GM12878 (cell line): ENCODE data around the gene WNT16. TPM values are rescaled to one million over a fixed set of nuclear protein-coding genes. Genes with fewer than 3 reads are reported as not detected.

ENCODE experiments used
- ATAC-seq: fragments of 200-7000 bp; cut with Tn5 transposase; 3 replicates; pipeline ENCODE4 v1.9.1; 2020; ENCODE audit warnings: mild to moderate bottlenecking, moderate library complexity
- BruUV-seq: library from RNA; stranded (reverse); fragments of 400-500 nt; replicated peaks from 2 replicates; lab custom pipeline; 2021; lab: Mats Ljungman, UMichigan
- CTCF ChIA-PET: fragments of 300-600 bp; sonication (Branson Sonifier 250); formaldehyde crosslinking; extraction: SDS; loops from one replicate; lab custom pipeline; 2021; ENCODE audit warnings: inconsistent platforms; lab: Yijun Ruan, JAX
- POLR2A ChIA-PET: fragments of 350-600 bp; formaldehyde crosslinking; extraction: SDS; loops from one replicate; lab custom pipeline; 2021; ENCODE audit warnings: inconsistent platforms; lab: Charles Lee
- RAD21 ChIA-PET: fragments of 300-600 bp; sonication (Branson Sonifier 250); formaldehyde crosslinking; loops from one replicate; lab custom pipeline; 2023; ENCODE audit warnings: antibody characterized with exemption; ENCODE audit not compliant: unreplicated experiment; lab: Charles Lee
- SMC1A ChIA-PET: fragments of 300-600 bp; sonication (Branson Sonifier 250); formaldehyde crosslinking; loops from one replicate; lab custom pipeline; 2023; ENCODE audit not compliant: unreplicated experiment, uncharacterized antibody; lab: Charles Lee
- DNase-seq: peaks from one replicate; pipeline ENCODE4 v3.0.0-alpha.2; 2011; ENCODE audit warnings: low read depth, low spot score
- FAIRE-seq: peaks from 3 replicates; lab custom pipeline; 2011; peaks lifted over from hg19 to GRCh38; lab: Jason Lieb, UNC
- H2AFZ ChIP-seq: 2 replicates; pipeline ENCODE4 v1.6.0; 2011; ENCODE audit warnings: low read depth, low read length, control low read depth; ENCODE audit not compliant: control insufficient read depth
- H3K27ac ChIP-seq: 2 replicates; pipeline ENCODE4 v1.5.1; 2011; ENCODE audit warnings: control low read depth; ENCODE audit not compliant: control insufficient read depth, insufficient read depth
- H3K27me3 ChIP-seq, 2 experiments: replicated peaks in 1 of 2; 2 replicates each; pipeline versions ENCODE4 v1.6.0 to v1.6.1; 2011; ENCODE audit warnings: low read length in 1 of 2; ENCODE audit not compliant: control insufficient read depth in 2 of 2, insufficient read depth in 2 of 2
- H3K36me3 ChIP-seq, 2 experiments: 2 replicates each; pipeline ENCODE4 v1.5.1; 2011; ENCODE audit warnings: low read length in 1 of 2; ENCODE audit not compliant: control insufficient read depth in 2 of 2, insufficient read depth in 2 of 2
- H3K4me1 ChIP-seq: 2 replicates; pipeline ENCODE4 v1.6.1; 2011; ENCODE audit warnings: mild to moderate bottlenecking, low read length, moderate library complexity, mixed read lengths; ENCODE audit not compliant: control insufficient read depth, insufficient read depth
- H3K4me2 ChIP-seq: 2 replicates; pipeline ENCODE4 v1.6.0; 2011; ENCODE audit warnings: control low read depth; ENCODE audit not compliant: control insufficient read depth, insufficient read depth
- H3K4me3 ChIP-seq: fragments of 200-600 bp; sonication (generic); 2 replicates; pipeline ENCODE4 v1.5.1; 2016
- H3K79me2 ChIP-seq: 2 replicates; pipeline ENCODE4 v1.6.0; 2011; ENCODE audit warnings: low read length; ENCODE audit not compliant: control insufficient read depth, insufficient read depth
- H3K9ac ChIP-seq: 2 replicates; pipeline ENCODE4 v1.8.0; 2011; ENCODE audit warnings: low read length, control low read depth, mixed read lengths; ENCODE audit not compliant: control insufficient read depth, insufficient read depth
- H3K9me3 ChIP-seq: replicated peaks from 3 replicates; pipeline ENCODE4 v1.5.1; 2011; ENCODE audit warnings: mild to moderate bottlenecking, low read length; ENCODE audit not compliant: control insufficient read depth, insufficient read depth
- H4K20me1 ChIP-seq: 2 replicates; pipeline ENCODE4 v1.6.0; 2011; ENCODE audit not compliant: control insufficient read depth, insufficient read depth
- BCL11A ChIP-seq: IDR thresholded peaks from 2 replicates; pipeline ENCODE4 v1.6.1; 2011; ENCODE audit warnings: low read depth, low read length
- BRCA1 ChIP-seq: IDR thresholded peaks from 2 replicates; pipeline ENCODE4 v1.6.1; 2011; ENCODE audit warnings: low read depth, low read length, improper control_type of control experiment
- CBX5 ChIP-seq: sonication (generic); IDR thresholded peaks from 2 replicates; pipeline ENCODE4 v1.6.1; 2016; ENCODE audit warnings: low read depth, moderate library complexity, mild to moderate bottlenecking, inconsistent platforms
- CEBPB ChIP-seq, 2 experiments: fragments of 150-350 bp in 1 of 2; IDR thresholded peaks; 2 replicates each; pipeline ENCODE4 v1.6.1; 2012 to 2014; ENCODE audit warnings: low read depth in 2 of 2, low read length in 2 of 2, borderline replicate concordance in 1 of 2, inconsistent platforms in 1 of 2
- CREB1 ChIP-seq: IDR thresholded peaks from 2 replicates; pipeline ENCODE4 v1.6.1; 2012; ENCODE audit warnings: low read depth, mild to moderate bottlenecking, inconsistent platforms
- HCFC1 ChIP-seq: fragments of 150-350 bp; IDR thresholded peaks from 2 replicates; pipeline ENCODE4 v1.6.1; 2014; ENCODE audit warnings: low read length
- IRF4 ChIP-seq: IDR thresholded peaks from 2 replicates; pipeline ENCODE4 v1.6.1; 2011; ENCODE audit warnings: low read depth, low read length
- JUNB ChIP-seq: IDR thresholded peaks from 2 replicates; pipeline ENCODE4 v1.6.1; 2016; ENCODE audit warnings: antibody characterized with exemption, mild to moderate bottlenecking
- MTA3 ChIP-seq: IDR thresholded peaks from 2 replicates; pipeline ENCODE4 v1.6.1; 2012; ENCODE audit warnings: low read length, inconsistent platforms, borderline replicate concordance
- SP1 ChIP-seq: IDR thresholded peaks from one replicate; pipeline ENCODE4 v1.6.1; 2011; ENCODE audit warnings: low read depth, low read length
- TCF7 ChIP-seq: IDR thresholded peaks from 2 replicates; pipeline ENCODE4 v1.6.1; 2014; ENCODE audit warnings: antibody characterized with exemption, borderline replicate concordance
- YBX1 ChIP-seq: fragments of 450-650 bp; IDR thresholded peaks from 2 replicates; pipeline ENCODE4 v1.6.1; 2016; ENCODE audit warnings: antibody characterized with exemption
- ZNF217 ChIP-seq: fragments of 450-650 bp; IDR thresholded peaks from 2 replicates; pipeline ENCODE4 v1.6.1; 2017; ENCODE audit warnings: antibody characterized with exemption, mild to moderate bottlenecking
- WGBS: methylation state at CpG from one replicate; pipeline ENCODE4 v1.1.6; 2016; ENCODE audit warnings: low lambda C conversion rate; ENCODE audit not compliant: insufficient replicate concordance, insufficient coverage; ENCODE audit errors: missing lambda C conversion rate; 5-methylcytosine and 5-hydroxymethylcytosine counted together
- in situ Hi-C: fragments of 300-500 bp; cut with MboI; formaldehyde crosslinking; loops from 9 replicates; pipeline ENCODE4 v1.14.3; 2018; ENCODE audit warnings: mixed read lengths
- intact Hi-C: fragments of 100-400 bp; cut with micrococcal nuclease; formaldehyde crosslinking; loops from one replicate; pipeline ENCODE4 v1.14.2; 2022; ENCODE audit not compliant: unreplicated experiment
- polyA plus RNA-seq, 11 experiments: library from polyadenylated mRNA; depleted of rRNA in 4 of 11; unstranded in 6 of 11; stranded (reverse) in 5 of 11; fragments of >200 nt; fragmentation: Nextera tagmentation in 4 of 11; fragmentation: Illumina TruSeq in 1 of 11; extraction: Ambion mirVana in 4 of 11; extraction: Trizol in 1 of 11; gene quantifications; 1 replicate in 1 of 11; 2 replicates in 10 of 11; pipeline versions ENCODE4 v1.2.1 to v1.2.3, GENCODE V29; 2011 to 2016; ENCODE audit warnings: inconsistent platforms in 2 of 11, missing spikeins in 2 of 11, low read depth in 1 of 11
- total RNA-seq, 4 experiments: library from RNA; depleted of rRNA in 3 of 4; stranded (reverse); fragments of >200 nt in 3 of 4; fragmentation: Illumina TruSeq in 1 of 4; extraction: Trizol in 1 of 4; gene quantifications; 2 replicates each; pipeline versions ENCODE4 v1.2.1 to v1.2.3, GENCODE V29; 2013 to 2021
- TF ChIP-seq, protein P1 (sequence below): fragments of 450-650 bp; conservative IDR thresholded peaks from 2 replicates; pipeline ENCODE4 v1.6.1; 2017; ENCODE audit warnings: mild to moderate bottlenecking, moderate library complexity
- TF ChIP-seq, protein P2 (sequence below): fragments of 450-650 bp; IDR thresholded peaks from 2 replicates; pipeline ENCODE4 v1.6.1; 2017; ENCODE audit warnings: mild to moderate bottlenecking, low read depth, inconsistent platforms; ENCODE audit not compliant: poor library complexity, severe bottlenecking

The WNT16 gene
- total and polyA plus RNA-seq, 10 of the 15 experiments (the other 5 are each of a cell fraction or from before 2014, with no cell fraction given): 0.05 to 0.11 (median 0.06) TPM; not detected in 5

DNA sequence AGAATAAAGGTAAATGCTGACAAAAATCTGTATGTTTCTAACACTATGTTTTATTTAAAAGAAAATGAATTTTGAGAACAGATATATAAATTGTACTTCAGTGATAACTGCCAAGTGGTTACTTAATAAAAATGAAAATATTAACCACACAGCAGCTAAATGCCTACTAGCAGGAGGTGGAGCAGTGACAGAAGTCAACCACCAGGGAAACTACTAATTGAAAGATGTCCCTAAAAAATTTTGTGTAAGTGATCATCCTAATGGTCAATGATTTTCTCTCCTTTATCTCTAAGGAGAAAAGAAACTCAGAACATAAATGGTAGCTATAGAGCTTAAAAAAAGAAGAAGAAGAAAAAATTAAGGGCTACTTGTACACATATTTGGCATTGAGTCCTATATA lies 22.9 kb downstream of the WNT16 start:
- POLR2A ChIA-PET: interaction anchor here (0.7 to 1.3 kb wide), 2 partner anchors 44 to 179 kb away, joined by 3 read pairs; partner anchors contain the start of gene FAM3C
- peaks cover 1 to 10% of the 10 kb centered on the region in 2 experiments; a peak in 3 of 4 replicates for H3K36me3 ChIP-seq
- FAIRE-seq: no peak
- in situ Hi-C loops (no loop called here), intact Hi-C loops (no loop called here)
- no peaks in the 10 kb centered on the region for H4K20me1 ChIP-seq
- H3K9ac ChIP-seq: no peak overlapping the region
- H2AFZ ChIP-seq: no peak overlapping the region
- no TSS peak for BruUV-seq
- no peak overlapping the region for H3K4me2 ChIP-seq
- CTCF ChIA-PET: interaction anchor here (0.7 to 4.8 kb wide), 7 partner anchors 10 to 228 kb away, joined by 3 to 19 read pairs (median 4); partner anchors contain the start of gene FAM3C
- TF ChIP-seq CREB1: no peak
- no peak for TF ChIP-seq SP1
- TF ChIP-seq YBX1: no peak
- TF ChIP-seq TCF7: no peak
- no peaks in the 10 kb centered on the region for H3K4me1 ChIP-seq
- RAD21 ChIA-PET: interaction anchor here (1.2 to 1.5 kb wide), 5 partner anchors 10 to 195 kb away, joined by 3 to 5 read pairs (median 4); no protein-coding TSS in a partner anchor
- no peaks in the 10 kb centered on the region for H3K79me2 ChIP-seq
- SMC1A ChIA-PET: interaction anchor here (0.8 to 3.2 kb wide), 9 partner anchors 10 to 223 kb away, joined by 3 to 23 read pairs (median 5); no protein-coding TSS in a partner anchor
- no peak for DNase-seq
- no peak overlapping the region for H3K4me3 ChIP-seq
- ATAC-seq: peak; percentile 52
- no peaks in the 10 kb centered on the region for H3K27me3 ChIP-seq
- H3K27ac ChIP-seq: no peak overlapping the region
- no peaks in the 10 kb centered on the region for H3K9me3 ChIP-seq

DNA sequence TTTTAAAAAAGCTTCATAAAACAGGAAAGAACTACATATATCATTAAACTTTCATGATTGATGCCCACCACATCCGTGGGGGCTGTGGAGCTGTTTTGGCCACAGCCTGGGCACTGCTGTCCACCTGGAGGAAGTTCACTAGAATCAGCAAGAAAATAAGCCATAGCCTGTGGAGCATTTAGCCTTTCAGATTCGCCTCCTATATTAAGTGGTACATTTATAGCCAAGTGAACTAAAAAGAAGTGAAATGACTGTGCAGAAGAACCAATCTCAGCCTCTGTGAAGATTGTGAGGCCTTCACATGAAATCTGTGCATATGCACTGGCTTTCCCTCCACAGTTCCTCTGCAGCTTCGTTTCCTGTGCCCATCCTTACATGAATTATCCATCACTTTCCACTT lies 23.5 kb downstream of the WNT16 start:
- no peaks in the 10 kb centered on the region for H3K27me3 ChIP-seq
- no peak overlapping the region for H2AFZ ChIP-seq
- H3K79me2 ChIP-seq: no peaks in the 10 kb centered on the region
- POLR2A ChIA-PET: interaction anchor here (0.7 to 1.3 kb wide), 2 partner anchors 44 to 178 kb away, joined by 3 read pairs; partner anchors contain the start of gene FAM3C
- H3K9me3 ChIP-seq: no peaks in the 10 kb centered on the region
- RAD21 ChIA-PET: interaction anchor here (1.2 to 1.5 kb wide), 5 partner anchors 9 to 195 kb away, joined by 3 to 5 read pairs (median 4); no protein-coding TSS in a partner anchor
- FAIRE-seq (no peak), ATAC-seq (peak; percentile 37), DNase-seq (no peak)
- CTCF ChIA-PET: interaction anchor here (0.7 to 4.8 kb wide), 8 partner anchors 9 to 642 kb away, joined by 3 to 19 read pairs (median 4); partner anchors contain the start of gene FAM3C
- peaks cover 1 to 5% of the 10 kb centered on the region in 2 experiments; a peak in 1 of 4 replicates for H3K36me3 ChIP-seq
- H3K9ac ChIP-seq: no peak overlapping the region
- no peak overlapping the region for H3K27ac ChIP-seq
- SMC1A ChIA-PET: interaction anchor here (0.8 to 3.2 kb wide), 13 partner anchors 9 to 224 kb away, joined by 3 to 23 read pairs (median 4); no protein-coding TSS in a partner anchor
- H3K4me2 ChIP-seq: no peak overlapping the region
- intact Hi-C loops: no loop called here
- no peak overlapping the region for H3K4me3 ChIP-seq
- BruUV-seq: no TSS peak
- H4K20me1 ChIP-seq: no peaks in the 10 kb centered on the region
- no peaks in the 10 kb centered on the region for H3K4me1 ChIP-seq
- 9% methylated on average over 3 of the region's 3 CpGs for WGBS
- in situ Hi-C loops: no loop called here
- TF ChIP-seq MTA3: no peak
- TF ChIP-seq, protein P1, sequence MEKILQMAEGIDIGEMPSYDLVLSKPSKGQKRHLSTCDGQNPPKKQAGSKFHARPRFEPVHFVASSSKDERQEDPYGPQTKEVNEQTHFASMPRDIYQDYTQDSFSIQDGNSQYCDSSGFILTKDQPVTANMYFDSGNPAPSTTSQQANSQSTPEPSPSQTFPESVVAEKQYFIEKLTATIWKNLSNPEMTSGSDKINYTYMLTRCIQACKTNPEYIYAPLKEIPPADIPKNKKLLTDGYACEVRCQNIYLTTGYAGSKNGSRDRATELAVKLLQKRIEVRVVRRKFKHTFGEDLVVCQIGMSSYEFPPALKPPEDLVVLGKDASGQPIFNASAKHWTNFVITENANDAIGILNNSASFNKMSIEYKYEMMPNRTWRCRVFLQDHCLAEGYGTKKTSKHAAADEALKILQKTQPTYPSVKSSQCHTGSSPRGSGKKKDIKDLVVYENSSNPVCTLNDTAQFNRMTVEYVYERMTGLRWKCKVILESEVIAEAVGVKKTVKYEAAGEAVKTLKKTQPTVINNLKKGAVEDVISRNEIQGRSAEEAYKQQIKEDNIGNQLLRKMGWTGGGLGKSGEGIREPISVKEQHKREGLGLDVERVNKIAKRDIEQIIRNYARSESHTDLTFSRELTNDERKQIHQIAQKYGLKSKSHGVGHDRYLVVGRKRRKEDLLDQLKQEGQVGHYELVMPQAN: no peak
- no peak for TF ChIP-seq ZNF217
- TF ChIP-seq CBX5: no peak
- TF ChIP-seq BCL11A: no peak
- no peak for TF ChIP-seq HCFC1
- TF ChIP-seq CEBPB (IDR thresholded peaks at IDR 0.05; ENCODE audit: borderline replicate concordance in 1 of 2, low read depth in 2 of 2, low read length in 2 of 2): no peak
- TF ChIP-seq IRF4: 0 out of 2 replicates have a peak, but pooled peaks have one; percentile 17
- TF ChIP-seq, protein P2, sequence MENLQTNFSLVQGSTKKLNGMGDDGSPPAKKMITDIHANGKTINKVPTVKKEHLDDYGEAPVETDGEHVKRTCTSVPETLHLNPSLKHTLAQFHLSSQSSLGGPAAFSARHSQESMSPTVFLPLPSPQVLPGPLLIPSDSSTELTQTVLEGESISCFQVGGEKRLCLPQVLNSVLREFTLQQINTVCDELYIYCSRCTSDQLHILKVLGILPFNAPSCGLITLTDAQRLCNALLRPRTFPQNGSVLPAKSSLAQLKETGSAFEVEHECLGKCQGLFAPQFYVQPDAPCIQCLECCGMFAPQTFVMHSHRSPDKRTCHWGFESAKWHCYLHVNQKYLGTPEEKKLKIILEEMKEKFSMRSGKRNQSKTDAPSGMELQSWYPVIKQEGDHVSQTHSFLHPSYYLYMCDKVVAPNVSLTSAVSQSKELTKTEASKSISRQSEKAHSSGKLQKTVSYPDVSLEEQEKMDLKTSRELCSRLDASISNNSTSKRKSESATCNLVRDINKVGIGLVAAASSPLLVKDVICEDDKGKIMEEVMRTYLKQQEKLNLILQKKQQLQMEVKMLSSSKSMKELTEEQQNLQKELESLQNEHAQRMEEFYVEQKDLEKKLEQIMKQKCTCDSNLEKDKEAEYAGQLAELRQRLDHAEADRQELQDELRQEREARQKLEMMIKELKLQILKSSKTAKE: no peak
- no peak for TF ChIP-seq BRCA1
- 0 out of 2 replicates have a peak, but pooled peaks have one; percentile 18 for TF ChIP-seq JUNB
- no peak for TF ChIP-seq YBX1
